Transverse colon (tissue), 4 donors: ENCODE data around the gene TTC9B.

Source experiments
- CTCF ChIP-seq, 5 experiments: fragments of 200-600 bp in 3 of 5; fragments of 450-650 bp in 2 of 5; sonication (generic) in 3 of 5; IDR thresholded peaks; 1 replicate in 2 of 5; 2 replicates in 3 of 5; pipeline ENCODE4 v1.5.1; 2016 to 2017; ENCODE audit warnings: antibody characterized with exemption in 5 of 5, inconsistent platforms in 3 of 5, mild to moderate bottlenecking in 2 of 5, moderate library complexity in 1 of 5
- EP300 ChIP-seq: sonication (generic); formaldehyde crosslinking; IDR thresholded peaks from one replicate; pipeline ENCODE4 v1.6.1; 2017; ENCODE audit warnings: antibody characterized with exemption, low read depth
- POLR2A ChIP-seq: fragments of 450-650 bp; IDR thresholded peaks from one replicate; pipeline ENCODE4 v1.6.1; 2016; ENCODE audit warnings: antibody characterized with exemption, mild to moderate bottlenecking, moderate library complexity
- POLR2AphosphoS5 ChIP-seq, 3 donors: sonication (generic); formaldehyde crosslinking; IDR thresholded peaks; one replicate each; pipeline ENCODE4 v1.6.1; 2016; ENCODE audit warnings: antibody characterized with exemption in 3 of 3

GRCh38 chr19:40219721-40220276 lies 1.6 kb upstream of the TTC9B start:
- TF ChIP-seq CTCF (IDR thresholded peaks at IDR 0.05): no peak
- TF ChIP-seq POLR2AphosphoS5 (IDR thresholded peaks at IDR 0.05): no peak
- TF ChIP-seq EP300: no peak
- TF ChIP-seq POLR2A: no peak
